GM19035 (cell line): ENCODE data around the gene WNK1.
A peak's percentile ranks its signal among the peaks of the same experiment; 100 is the strongest.
"Not testable (repeated sequence)": the region's sequence is repeated elsewhere in the genome, so short reads cannot be mapped to it uniquely, and the experiment has no call there.

Source experiments
- ATAC-seq: cut with Tn5 transposase; IDR thresholded peaks from one replicate; pipeline ENCODE4 v1.9.1; 2021; ENCODE audit not compliant: unreplicated experiment

Gene WNK1

DNA sequence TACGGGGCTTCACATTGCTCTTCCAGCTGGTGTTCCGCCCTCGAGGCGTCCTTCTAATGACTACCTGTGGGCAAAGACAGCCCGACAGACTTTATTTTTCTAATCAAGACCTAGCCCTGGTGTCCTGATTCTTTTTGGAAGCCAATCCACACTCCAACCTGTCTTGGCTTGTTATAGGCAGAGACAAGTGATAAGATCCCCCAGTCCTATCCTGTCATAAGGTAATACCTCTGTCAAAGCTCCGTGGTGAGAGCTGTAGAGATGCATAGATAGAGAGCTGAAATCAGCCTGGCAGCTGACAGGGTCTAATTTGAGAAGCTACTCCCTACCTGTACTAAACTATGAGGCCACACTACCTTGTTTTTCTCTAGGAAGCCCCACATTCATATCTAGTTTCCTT is 11.5 kb upstream of the WNK1 start:
- ATAC-seq = no peak

DNA sequence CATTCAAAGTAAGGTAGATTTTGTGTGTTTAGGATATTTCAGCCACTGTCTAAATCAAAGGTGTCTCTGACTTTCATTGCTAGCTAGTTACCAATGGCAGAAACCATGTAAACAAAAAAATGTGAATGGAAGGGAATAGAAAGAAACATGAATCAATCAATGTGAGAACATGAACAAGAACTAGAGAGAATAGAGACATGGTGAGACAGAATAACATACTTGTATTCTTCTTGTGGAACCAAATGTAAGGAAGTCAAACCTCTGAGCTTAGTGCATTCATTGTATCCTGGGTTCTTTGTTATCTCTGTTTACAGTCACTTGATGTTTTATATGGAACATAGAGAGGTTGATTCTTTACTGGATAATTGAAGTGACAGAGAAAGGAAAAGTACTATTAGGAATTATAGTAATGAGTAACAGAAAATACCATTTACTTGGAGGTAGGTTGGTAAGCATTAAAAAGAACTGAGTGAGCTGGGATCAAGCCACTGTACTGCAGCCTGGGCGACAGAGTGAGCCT is 2.6 kb upstream of the WNK1 start:
- no peak for ATAC-seq

DNA sequence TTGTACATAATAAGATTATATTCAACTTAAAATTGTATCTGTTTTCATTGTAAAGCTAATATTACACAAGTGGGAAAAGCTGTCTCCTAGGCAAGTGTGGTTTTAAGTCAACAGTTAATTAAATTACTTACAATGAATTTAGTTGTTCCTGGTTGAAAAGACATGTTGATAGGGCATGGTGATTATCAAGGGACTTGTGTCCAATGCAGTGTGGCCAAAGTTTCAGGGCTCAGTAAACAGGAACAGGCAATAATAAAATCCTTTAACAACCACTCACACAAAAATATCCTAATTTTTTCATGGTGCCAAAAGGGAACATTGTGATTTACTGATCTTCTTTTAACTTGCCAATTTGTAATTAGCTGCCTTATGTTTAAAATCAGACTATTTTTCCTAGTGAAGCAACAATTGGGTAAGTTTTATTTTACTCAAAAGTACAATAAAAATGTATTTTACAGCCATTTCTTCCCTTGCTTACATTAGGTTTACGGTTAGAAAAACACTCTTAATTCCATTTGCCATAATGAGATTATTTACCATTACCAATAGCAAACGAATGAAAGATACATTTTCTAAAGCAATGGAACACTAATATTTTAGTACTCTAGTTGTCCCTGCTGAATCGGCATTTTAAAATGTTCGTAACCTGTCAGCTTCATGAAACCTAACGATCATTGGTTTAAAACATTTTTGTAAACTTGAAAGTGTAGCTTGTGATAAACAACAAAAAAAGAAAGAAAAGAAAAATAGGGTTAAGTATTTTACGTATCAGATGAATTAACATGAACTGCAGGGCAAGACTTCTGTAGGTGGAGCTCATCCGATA is 1.8 kb upstream of the WNK1 start:
- no peak for ATAC-seq

DNA sequence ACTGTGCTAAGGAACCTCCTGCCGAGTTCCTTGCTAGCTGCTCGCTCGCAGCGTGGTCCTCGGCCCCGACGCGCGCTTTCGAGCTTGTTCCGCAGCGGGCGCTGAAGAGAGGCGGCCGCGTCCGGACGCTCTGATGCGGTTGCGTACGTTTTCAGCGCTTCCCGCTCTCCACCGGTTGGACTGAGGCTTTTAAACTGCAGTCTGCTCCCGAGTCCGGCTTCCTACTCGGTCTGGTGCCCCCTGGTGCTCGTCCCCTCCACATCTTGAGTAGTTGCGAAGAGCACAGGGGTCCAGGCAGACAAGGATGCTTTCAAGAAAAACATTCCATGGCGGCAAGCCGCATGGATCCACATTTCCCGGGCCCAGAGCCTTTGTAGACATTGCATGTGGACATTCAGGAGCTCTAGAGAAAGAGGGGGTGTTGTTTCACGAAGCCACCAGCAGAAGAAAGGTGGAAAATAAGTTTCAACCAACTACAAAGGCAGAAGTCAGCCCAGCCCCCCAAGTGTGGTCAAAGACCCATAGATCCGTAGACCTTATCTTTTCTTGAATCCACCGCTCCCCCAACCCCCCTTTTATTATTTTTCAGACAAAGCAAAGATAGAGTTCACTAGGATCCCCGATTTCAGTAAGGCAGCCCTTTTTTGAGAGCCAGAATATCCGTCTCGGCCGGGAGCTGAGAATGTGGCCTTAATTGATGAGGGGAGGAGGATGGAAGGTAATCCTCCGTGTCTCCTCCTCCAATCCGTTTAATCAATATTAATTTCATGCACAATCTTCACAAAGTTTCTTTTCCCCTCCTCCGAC is 984 bp upstream of the WNK1 start:
- ATAC-seq = peak; percentile 37

DNA sequence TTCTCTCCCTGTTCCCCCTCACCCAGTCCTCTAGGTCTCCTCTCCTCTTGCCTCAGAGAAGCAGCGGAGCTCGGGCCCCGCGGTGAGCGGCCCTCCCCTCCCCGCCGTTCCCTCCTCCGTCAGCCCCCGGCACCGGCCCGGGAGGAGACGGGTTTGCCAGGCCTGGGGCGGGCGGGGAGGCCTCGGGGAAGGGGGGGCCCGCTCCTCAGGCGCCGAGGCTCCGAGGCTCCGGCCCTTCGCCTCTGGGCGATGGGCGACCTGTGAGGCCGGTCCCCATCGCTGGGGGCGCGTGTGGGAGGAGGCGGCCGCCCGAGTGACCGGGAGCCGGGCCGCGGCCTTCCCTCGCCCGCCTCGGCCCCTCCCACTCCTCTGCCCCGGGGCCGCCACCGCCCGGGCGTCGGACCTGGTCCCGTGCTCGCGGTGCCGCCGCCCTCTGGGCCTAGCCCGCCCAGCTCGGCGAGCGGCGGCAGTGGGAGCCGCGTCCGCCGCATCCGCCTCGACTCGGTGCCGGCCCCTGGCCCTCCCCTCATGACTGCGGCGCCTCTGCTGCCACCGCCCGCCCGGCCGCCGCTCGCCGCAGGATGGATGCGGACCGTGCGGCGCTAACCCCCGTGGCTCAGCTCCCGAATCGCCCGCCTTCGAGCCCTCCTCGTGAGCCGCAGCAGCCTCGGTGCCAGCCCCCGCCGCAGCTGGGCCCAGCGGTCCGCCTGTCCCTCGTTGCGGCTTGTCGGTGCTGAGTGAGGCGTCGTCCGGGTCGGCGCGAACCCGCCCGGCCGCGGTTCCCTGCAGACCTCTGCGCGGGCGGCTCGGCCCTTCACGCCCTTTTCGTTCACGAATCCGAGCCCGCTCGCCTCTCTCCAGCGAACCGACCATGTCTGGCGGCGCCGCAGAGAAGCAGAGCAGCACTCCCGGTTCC is 574 bp downstream of the WNK1 start:
- ATAC-seq = peak; percentile 29

DNA sequence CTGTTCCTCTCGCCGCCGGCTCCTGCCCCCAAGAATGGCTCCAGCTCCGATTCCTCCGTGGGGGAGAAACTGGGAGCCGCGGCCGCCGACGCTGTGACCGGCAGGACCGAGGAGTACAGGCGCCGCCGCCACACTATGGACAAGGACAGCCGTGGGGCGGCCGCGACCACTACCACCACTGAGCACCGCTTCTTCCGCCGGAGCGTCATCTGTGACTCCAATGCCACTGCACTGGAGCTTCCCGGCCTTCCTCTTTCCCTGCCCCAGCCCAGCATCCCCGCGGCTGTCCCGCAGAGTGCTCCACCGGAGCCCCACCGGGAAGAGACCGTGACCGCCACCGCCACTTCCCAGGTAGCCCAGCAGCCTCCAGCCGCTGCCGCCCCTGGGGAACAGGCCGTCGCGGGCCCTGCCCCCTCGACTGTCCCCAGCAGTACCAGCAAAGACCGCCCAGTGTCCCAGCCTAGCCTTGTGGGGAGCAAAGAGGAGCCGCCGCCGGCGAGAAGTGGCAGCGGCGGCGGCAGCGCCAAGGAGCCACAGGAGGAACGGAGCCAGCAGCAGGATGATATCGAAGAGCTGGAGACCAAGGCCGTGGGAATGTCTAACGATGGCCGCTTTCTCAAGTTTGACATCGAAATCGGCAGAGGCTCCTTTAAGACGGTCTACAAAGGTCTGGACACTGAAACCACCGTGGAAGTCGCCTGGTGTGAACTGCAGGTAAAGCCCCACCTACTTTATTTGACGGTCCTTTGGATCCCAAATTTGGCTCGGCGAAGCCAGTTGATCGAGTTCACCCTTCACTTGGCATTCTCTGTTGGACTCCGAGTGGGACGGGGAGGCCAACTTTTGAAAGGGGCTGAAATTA is 1.5 kb downstream of the WNK1 start:
- ATAC-seq = no peak

DNA sequence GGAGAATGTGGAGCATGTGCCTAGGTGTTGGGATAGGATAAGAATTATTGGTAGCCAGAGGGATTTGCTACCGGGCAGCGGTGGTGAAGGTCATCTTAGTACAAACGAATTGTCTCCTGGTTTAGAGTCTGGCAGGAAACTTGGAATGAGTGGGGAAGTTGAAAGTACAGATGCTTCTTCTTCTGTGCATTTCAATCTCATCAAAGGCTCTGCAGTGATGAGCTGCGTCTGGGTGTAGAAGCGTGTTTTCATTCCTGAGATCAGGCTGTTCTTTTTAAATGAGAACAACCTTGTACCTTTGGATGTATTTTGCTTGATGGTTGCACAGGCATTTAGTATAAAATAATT is 2.1 kb downstream of the WNK1 start:
- no peak for ATAC-seq

DNA sequence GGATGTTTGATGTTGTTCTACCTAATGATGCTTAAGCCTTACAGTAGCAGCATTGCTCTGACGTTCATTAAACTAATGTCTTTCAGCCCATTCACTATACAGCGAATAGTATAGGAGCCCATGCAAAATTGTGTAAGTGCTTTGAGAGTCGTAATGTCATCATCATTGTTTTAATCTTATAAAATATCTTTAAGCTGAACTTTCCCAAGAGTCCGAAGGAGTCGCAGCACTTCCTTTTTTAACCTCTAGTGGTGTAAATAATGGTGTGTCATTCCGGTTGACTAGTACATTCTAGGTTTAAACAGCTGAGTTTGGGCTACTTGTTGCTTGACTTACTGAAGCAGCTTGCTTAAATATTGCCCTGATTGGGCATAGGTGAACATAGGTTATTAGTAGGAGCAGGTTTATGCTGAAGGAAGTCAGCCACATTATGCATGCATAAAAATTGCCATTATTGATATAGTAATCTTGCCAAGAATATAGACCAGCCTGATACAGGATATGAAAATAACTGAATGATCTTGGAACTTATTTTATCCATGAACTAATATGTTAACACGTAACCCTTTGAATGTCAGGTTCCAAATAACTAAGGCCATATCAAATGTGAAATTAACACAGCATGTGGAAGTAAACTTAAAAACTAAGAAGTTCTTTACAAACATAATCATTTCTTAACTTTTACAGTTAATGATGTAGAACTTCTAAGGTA is 2.6 kb downstream of the WNK1 start:
- ATAC-seq = no peak

DNA sequence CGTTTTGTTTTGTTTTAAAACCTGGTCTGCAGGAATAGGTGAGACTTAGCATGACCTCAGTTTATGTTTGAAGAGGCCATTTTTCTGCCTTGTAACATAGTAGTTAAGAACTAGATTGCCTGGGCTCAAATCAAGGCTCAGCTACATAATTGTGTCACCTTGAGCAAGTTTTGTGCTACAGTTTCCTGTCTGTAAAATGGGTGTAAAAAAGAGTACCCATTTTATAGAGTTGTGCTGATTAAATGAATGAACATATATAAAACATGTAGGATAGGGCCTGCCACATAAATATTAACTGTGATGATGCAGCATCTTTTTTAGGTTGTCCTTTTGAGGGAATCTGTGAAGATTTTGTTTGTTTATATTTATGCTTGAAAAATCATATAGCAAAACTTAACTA is 7.2 kb downstream of the WNK1 start:
- no peak for ATAC-seq

DNA sequence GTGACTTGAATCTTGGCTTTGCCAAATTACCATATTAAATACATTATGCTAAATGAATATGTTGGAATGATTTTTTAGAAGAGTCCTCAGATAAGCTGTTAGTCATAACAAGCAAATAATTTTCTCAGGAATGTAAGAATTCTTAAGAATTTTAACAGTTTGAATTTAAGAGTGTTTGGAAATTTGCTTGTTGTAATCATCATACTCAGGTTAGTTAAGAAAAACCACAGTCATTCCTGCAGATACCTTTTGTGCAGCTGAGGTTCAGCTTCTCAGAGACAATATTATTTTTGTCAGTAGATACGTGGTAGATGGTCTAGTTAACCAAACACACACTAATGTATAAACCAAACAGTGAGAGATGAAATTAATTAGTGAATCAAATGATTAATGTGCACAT is 8.9 kb downstream of the WNK1 start:
- no peak for ATAC-seq

DNA sequence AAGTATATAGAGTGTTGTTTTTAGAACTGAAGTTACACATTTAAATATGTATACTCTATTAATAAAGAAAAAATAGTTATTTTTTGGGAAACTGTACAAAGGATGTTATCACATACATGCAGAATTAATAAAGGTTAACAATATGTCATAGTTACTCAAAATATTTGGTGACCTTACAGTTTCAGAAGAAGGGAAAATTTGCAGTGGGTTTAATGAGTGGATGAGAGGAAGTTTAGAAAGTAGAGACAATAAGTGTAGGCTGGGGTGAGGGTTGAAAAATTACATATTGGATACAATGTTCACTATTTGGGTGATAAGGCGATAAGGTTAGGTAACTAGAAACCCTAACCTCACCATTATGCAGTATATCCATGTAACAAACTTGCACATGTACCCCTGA is 13.5 kb downstream of the WNK1 start:
- no peak for ATAC-seq

DNA sequence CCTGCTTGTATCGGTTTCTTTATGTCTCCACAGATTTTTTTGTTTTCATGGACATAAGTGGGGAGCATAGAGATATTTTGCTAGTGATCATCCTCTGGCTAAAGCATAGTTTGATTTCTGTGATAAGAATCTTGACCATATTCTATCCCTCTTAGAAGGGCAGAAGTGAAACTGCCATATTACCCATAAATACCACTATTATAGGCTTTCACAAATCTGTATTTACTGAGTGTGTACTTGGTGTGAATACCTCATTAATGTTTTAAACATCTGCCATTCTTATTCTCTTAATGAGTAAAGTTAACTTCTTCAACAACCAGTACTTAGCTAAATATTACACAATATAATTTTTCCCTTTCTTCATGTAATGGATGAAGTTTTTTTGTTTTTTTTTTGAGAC is 16.1 kb downstream of the WNK1 start:
- no peak for ATAC-seq

DNA sequence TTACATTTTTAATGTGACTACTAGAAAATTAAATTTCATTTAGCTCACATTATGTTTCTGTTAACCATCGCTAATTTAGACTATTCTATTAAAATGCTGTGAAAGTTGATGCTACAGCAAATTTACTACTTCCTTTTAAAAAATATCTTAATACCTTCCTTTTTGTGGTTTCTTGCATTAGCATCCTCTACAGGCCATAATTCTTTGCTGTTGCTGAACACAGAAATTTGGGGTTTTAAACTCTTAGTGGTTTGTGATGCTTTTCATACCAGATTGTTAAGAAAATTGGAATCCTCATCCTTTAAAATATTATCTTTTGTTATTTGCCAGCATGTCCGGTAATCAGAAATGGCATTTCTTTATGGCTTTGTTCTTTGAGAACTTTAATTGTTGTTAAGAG is 18.1 kb downstream of the WNK1 start:
- no peak for ATAC-seq

DNA sequence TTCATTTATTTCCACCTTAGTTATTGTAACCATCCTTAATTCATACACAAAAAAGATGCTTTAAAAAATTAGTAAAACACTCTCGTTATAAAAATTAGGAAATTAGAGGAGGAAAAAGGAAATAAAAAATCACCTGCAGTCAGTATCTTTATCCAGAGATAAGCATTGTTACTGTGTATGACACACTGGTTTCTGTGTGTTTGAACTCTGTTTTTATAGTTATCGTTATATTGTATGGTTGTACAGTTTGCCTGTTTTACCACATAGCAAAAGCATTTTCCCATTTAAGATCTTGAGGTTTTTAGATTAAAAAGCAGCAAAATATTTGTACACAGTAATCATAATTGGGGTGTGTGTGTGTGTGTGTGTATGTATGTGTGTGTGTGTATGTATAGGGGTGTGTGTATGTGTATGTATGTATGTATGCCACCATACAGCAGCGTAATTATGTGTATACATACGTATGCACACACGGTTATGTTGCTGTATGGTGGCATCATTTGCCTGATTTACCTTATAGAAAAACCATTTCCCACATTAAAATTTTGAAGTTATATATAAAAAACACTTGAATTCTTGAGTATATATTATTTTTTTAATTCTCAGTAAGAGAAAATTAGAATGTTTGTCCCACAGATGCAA is 19.8 kb downstream of the WNK1 start:
- ATAC-seq = no peak

DNA sequence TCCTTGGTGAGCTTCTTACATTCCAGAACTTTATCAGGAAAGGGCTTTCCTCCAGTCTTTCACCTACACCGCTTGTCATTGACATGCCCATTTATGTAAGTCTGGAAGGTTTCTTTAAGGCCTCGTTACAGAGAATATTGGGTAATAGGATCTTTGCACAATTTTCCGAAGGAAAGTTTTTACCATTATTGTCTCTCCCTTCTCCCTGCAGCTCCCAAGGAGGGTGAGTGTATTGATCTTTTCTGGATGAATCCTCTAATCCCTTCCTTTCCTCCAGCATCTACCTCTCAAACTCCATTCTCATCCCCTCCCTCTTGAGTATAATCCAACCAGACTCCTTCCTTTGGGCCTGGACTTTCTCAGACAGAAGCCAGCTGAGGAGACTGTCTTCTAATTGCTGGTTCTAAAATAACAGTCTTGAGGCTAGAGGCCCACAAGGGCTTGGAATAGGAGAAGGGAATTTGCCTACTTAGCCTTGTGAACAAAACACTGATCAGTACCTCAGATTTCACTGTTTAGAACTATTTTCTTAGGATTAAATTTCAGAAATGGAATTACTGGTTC is 21.8 kb downstream of the WNK1 start:
- no peak for ATAC-seq

DNA sequence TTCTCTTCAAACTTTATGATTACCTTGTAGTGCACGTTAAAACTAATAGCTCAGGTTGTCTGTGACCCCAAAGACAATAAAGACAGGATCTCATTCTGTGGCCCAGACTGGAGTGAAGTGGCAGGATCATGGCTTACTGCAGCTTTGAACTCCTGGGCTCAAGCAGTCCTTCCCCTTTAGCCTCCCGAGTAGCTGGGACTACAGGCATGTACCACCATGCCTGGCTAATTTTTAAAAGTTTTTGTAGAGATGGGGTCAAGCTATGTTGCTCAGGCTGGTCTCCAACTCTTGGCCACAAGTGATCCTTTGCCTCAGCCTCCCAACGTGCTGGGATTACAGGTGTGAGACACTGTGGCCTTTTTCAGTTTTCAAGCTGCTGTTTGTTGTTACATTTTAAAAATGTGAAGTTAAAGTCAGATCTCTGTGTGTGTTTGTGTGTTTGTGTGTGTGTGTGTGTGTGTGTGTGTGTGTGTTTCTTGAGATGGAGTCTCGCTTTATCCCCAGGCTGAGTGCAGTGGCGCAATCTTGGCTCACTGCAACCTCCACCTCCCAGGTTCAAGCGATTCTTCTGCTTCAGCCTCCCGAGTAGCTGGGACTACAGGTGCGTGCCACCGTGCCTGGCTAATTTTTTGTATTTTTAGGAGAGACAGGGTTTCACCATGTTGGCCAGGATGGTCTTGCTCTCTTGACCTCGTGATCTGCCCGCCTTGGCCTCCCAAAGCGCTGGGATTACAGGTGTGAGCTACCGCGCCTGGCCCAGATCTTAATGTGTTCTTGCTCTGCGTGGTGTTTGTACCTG is 23.8 kb downstream of the WNK1 start:
- not testable (repeated sequence) for ATAC-seq

DNA sequence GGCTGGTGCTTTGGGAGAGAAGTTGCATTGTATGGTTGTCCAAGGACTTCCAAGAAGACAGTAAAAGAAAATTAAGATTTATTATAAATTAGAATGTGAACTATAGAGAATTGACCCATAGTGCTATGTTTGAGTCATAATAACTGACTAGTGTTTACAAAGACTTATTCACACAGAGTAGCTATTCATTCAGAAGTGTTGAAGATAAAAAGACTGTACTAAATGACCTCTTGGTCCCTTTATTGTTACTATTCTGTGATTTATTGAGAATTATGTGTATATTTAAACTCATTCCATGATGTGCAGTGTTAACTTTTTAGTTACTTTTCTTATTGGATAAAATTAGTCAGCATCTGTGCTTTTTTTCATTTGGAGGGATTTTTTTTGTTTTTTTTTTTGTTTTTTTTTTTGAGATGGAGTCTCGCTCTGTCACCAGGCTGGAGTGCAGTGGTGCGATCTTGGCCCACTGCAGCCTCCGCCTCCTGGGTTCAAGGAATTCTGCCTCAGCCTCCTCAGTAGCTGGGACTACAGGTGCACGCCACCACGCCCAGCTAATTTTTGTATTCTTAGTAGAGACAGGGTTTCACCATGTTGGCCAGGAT is 24.5 kb downstream of the WNK1 start:
- ATAC-seq = not testable (repeated sequence)
